DMS153 treated with DMSO at 0.1 percent for 48 hours (cell line): ENCODE results near the gene NRG2.

Experiments used
- DNase-seq: peaks from one replicate; lab custom pipeline; 2025; ENCODE audit not compliant: unreplicated experiment; lab: John Stamatoyannopoulos, UW

Gene NRG2

DNA sequence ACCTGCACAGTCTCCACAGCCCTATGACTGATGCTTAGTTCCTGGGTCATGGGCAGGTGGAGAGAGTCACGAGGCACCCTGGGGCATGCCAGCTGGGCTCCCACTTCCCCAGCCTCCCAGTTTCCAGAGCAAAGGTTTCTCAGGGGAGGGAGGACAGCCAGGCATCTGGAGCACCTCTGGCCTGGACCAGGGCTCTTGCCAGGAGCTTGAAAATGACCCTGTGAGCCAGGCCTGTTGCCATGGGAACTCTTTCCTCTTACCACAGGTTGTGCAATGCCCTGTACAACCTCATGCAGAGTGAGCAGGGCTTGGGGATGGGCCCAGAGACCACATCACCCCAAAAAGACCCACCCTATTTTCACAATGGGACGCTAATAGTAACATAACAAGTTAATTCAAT, 134.3 kb downstream of the NRG2 start:
- DNase-seq = no peak

DNA sequence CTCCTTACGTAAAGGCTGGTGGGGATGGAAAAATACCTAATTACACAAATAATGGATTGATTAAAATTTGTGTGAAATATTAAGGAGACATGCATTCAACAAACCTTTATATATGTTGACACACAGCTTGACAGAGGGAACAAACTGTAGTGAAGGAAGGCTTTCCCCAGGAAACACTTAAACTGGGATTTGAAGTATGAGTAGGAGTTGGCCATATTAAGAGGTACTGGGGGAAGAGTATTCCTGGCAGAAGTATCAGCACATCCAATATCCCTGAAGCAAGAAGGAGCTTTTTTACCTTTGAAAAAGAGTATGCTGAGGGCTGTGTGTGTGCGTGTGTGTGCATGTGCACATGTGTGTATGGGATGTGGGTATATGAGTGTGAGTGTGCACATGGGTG, 136.4 kb downstream of the NRG2 start:
- no peak for DNase-seq

DNA sequence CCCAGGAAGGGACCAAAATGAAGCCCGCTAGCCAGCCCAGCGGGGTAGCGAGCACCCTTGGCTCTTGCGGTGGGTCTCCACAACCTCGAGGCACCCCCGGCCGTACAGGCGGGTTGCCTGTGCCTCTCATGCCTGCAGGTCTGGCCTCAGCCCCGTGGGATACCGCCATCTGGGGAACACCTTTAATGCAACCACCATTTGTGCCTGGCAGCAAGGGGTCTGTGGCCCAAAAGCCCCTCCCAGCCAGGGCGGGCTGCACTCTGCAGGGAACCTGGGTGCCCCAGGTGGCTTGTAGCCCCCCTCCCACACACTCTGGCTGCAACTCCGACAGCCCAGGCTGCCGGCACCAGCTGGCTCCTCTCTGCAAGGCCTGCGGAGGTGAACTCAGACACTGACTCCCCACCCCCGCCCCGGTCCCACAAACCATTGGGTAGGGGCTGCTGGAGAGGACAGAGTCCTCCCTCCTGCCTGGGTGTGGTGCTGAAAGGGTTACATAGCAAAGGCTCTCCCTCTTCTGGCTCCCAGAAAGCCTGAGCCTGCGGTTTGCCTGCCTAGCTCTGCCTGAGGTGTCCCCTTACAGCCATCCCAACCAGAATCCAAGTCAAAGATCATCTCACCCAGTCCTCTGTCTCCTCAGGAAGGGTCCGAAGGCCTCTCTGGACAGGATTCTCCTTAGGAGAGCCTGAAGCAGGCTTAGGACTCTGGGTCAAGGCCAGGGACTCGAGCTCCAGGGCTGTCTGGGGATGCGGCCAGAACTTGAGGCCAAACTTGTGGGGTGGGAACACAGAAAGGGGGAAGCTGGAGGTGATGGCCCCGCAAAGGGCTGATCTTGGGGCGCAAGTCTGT, 138.1 kb downstream of the NRG2 start:
- DNase-seq = no peak

DNA sequence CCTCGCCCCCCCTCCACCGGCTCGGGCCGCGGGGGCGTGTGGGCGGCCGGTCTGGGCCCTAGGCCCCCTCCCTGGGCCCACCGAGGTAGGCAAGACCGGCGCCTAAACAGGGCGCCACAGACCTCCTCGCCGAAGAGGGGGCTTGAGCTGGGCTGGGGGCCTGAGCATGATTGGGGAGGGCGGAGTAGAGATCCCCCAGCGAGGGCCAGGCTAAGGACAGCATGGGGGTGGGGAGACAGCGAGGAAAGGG, 138.6 kb downstream of the NRG2 start:
- DNase-seq = no peak

DNA sequence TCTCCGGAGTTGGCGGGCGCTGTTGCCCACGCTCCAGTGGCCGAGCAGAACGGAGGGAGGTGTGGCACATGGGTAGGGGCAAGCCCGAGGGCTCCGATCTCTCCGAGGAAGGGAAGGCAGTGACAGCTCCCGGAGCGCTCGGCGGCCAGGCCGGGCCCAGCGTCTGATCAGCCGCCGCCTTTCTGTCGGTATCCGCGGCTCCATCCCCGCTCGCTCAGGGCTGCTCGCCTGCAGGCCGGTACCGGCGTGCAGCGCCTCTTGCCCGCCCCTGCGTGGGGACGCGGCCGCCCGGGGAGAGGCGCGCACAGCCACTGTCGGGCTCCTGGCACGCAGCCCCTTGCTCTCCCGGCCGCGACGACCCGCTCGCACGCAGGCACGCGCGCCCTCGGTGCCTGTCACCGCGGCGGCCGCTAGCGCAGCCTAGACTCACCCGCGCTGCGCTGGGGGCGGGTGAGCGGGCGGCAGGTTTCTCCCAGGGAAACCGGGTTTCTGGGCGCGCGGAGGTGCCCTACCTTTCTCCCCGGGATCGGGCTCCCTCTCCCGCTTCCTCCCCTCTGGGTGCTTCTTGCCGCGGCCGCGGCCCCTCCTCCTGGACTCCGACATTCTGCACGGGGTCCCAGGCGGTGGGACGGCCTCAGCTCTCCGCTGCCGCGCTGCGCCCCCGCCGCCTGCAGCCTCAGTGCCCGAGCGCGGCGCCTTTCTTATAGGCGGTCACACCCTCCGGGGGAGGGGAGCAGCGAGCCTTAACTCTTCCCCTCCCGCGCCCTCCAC, 139.1 kb downstream of the NRG2 start:
- no peak for DNase-seq

DNA sequence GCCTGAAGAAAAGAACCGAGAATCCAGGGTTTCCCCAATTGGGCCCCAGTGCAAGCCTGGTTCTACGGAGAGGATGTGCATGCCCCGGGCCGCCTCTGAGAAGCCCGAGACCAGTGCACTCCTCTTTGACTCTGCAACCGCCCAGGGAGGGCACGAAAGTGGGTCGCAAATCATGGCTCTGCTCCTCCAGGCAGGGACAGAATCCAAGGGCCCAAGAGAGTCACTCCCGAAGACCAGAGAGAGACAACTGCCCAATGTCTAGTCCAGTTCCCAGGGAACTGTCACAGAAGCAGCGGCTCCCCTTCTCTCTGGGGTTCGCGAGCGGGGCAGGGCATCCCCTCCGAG, 139.7 kb downstream of the NRG2 start:
- DNase-seq = no peak

DNA sequence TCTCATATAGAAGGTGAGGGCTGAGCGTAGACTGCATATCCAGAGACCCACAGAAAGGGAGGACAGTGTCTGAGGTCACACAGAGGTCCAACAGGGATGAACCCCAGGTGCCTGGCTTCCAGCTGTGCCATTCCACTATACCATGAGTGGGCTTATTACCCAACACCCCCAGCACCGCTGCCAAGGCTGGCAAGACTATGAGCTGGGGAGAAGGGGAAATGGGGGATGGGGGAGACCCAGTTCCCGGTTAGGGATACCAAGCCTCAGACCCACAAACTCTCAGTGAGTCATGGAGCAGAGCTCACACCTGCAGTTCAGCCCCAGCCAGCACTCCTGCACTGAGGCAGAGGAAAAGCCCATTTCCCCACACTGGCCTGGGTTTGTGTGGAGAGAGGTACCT, 141.1 kb downstream of the NRG2 start:
- DNase-seq = no peak

DNA sequence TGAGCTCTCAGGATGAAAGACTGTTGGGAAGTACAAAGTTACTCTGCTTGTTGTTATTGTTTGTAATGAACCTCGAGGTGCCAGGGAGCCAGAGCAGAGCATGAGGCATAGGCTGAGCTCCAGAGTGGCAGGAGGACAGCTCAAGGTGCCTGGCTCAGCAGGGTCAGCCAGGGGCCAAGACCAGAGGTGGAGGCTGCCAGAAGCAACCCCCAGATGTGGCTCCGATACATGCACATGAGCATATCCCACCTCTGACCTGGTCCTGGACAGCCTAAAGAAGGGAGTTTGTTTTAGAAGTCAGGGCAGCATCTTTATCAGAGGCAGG, 141.9 kb downstream of the NRG2 start:
- DNase-seq = no peak

DNA sequence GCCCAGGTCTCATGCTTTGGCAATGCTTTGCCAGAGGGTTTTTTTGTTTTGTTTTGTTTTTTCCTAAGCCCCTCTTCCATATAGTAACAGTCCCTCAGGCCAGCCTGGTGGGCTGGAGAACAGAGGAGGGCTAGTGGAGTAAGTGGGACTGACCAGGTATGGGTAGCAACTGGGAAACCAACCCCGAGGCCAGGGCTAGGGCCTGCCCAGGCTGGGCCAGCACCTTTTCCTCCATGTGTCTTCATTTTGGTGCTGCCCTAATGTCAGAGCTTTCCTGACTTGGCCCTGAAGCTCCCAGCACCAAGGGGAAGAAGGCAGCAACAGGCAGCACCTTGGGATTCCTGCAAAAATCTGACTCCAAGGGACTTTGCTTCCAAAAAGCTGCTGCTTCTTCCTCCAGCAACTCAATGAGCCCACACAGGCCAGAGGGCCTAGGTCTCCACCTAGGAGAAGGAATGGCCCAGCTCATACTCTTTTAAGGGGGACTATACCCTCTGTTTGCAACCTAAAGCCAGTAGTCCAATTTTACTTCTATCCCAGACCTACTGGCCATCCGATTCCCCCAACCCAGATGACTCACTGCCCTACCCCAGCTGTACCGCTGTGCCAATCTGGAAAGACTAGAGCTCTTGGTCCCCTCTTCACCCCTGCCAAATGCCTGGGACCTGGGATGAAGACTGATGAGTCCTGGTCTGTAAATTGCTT, 142.4 kb downstream of the NRG2 start:
- no peak for DNase-seq

DNA sequence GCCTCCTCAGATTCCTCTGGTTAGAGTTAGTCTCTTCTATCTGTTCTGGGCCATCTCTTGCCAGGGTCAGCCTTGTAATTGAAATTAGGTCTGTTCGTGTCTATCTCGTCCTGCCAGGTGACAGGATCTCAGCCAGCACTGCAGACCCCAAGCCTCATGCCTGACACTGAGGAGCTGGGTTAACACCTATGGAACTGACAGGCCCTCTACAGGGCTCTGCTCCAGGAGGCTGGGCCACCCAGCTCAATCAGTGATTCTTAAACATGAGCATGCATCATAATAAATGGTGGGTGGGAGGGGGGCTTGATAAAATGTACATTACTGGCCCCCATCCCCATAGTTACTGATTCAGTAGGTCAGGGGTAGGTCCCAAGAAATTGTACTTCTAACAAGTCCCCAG, 144.1 kb downstream of the NRG2 start:
- no peak for DNase-seq

DNA sequence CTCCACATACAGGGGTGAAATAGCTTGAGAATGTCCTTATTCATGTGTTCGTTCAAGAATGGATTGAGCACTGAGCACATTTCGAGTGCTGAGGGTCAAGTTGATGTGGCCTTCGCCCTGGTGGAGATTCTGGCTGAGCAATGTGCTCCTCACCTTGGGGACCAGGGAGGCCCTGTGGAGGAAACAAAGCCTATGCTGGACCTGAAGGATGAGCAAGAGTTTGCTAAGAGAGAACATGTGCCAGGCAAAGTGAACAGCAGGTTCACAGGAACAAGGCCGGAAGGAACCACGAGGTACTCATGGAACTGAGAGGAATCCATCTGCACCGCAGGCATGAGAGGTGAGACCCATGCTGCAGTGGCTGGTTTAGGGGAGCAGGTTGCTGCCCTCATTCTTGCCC, 145.1 kb downstream of the NRG2 start:
- no peak for DNase-seq

DNA sequence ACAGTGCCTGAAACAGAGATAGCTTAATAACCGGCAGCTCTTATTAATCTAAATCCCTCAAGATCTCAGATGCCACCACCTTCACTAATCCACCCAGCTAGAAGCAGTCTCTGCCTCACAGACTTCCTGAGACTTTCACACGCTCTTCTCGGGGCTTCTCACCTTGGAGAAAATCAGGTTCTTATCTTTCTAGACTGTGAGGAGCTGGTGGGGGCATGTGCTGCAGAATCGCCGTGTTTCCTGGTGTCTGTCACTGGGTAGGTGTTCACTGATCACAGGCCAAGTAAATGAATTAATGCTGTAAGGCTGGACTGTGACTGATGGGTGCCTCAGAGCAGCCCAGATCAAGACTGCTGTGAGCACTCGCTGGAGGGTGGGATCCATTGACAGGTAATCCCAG, 145.8 kb downstream of the NRG2 start:
- DNase-seq = no peak

DNA sequence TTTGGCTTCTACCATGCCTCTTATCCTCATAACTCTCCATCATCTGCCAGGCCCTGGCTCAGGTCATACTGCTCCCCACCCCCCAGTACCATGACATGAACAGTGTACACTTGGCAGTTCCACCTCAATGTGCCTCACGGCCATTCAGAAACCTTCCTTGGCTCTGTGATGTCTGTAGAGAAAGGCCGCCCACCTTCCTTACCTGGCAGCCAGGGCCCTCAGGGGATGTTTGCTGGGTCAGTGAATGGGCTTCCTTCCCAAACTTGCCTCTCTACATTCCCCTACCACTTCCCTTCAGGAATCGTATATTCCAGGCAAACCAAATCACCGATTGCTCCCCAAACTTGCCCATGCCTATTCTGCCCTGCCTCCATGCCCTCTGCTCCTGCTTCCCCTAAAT, 146.4 kb downstream of the NRG2 start:
- DNase-seq = no peak

DNA sequence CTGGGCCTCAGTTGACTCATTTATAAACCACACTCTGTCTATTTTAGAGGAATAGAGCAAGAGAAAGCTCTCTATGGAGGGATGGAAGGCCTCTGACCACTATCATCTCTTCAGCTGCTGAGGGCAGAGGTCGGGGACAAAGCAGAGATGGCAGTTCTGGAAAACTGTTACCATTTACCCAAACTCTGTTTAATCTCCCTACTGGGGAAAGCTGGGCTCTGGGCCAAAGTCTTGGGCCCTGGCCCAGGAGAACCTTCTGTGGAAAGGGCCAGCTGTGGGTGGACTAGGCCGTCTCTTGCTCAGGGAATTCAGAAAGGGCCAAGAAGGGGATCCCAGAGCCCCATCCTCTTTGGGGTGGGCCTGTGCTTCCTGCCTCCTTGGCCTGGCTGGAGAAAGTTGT, 147.5 kb downstream of the NRG2 start:
- DNase-seq = no peak

DNA sequence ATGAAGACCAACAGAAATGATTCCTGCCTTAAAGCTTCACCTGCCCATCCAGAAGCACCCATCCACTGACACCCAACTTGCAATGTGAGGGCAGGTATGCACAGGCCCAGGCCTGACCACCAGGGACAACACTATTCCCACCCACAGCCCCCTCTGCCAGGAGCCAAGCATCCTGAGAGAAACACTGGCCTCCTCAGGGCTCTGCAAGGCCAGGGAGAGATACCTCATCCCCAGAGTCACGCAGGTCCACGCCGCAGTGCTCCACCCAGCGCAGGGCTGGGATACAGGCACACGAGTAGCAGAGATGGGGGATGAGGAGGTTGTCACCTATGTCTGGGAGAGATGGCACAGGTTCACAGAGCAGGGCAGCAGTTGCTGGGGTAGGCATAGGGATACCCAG, 148.1 kb downstream of the NRG2 start:
- DNase-seq = no peak

DNA sequence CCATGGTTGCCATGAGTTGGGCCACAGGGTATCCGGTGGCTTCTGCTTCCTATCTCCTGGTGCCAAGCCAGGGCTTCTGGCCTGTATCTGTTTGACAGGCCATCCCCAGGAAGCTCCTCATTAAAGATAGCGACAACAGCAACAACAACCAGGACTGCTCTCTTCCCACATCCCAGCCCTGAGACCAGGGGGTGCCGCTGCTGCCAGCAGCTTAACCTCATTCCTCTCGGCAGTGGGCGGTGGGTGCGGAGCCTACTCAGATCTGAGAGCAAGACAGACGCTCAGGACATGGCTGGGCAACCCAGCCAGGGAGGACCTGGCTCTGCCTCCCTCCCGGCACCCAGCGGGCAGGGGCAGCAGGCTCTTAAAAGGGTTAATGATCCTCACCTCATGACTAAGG, 149.2 kb downstream of the NRG2 start:
- DNase-seq = no peak

DNA sequence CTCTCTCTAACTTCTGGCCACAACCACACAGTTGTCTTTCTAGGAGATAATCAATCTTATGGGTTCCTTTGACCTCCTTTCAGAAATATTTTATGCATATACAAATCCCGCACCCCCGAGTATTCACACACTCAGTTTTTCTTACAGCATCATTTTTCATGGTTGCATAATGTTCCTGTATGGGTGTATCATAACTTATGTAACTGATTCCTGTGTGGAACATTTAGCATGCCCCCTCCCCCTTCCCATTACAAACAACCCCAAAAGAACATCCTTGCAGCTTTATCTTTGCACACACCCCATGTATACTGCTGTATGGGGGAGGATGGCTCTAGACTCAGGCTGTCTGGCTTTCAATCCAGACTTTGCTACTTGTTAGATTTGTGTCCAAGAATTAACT, 153.7 kb downstream of the NRG2 start:
- DNase-seq = no peak

DNA sequence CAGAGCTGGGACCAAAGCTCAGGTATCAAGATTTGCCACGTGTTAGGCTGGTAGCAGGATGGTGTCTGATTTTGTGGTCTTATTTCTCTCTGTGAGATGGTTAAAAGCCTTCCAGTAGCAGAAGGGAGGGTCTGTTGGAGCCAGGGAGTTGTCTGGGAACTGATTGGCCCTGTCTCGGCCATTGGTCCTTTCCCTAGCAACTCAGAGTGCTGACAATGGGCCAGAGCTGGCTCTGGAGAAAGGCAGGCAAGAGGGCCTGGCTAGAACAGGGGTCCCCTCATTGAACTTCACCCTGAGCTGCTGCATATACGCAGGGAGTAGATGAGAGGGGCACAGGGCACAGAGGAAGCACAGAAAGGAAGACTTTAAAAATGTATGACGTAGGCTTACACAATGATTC, 154.7 kb downstream of the NRG2 start:
- DNase-seq = no peak

DNA sequence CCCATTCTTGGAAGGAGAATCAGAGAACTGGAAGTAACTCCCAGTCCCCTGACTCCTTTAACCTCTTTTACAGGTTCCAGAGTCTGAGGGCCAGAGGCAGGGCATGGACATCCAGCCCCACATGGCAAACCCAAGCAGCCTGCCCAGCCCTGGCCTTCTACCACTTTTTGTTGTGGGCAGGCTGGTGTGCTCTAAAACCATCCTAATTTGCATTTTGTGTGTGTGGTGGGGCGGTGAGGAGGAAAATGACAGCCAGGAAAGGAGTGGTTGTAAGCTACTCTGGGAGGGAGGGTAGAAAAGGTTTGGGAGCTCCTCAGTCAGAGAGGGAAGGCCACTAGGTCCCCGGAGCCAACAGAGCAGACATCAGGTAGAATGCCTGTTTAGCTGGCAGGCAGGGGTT, 156.9 kb downstream of the NRG2 start:
- DNase-seq = no peak

DNA sequence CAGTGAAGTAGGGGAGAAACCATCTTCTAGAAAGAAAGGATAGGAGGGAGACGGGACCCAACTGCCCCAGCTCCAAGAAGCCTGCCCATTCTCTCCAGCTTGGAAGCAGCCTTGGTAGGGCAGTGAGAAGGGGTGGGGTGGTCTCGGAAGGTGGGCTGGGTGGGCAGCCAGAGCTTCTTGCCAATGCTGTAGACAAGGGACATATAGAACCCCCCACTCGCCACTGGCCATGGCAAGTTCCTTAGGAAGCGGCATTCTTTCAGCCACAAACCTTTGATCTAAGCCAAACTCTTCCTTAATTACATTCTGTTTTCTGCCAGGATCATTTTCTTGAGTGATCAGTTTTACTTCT, 157.3 kb downstream of the NRG2 start:
- no peak for DNase-seq

DNA sequence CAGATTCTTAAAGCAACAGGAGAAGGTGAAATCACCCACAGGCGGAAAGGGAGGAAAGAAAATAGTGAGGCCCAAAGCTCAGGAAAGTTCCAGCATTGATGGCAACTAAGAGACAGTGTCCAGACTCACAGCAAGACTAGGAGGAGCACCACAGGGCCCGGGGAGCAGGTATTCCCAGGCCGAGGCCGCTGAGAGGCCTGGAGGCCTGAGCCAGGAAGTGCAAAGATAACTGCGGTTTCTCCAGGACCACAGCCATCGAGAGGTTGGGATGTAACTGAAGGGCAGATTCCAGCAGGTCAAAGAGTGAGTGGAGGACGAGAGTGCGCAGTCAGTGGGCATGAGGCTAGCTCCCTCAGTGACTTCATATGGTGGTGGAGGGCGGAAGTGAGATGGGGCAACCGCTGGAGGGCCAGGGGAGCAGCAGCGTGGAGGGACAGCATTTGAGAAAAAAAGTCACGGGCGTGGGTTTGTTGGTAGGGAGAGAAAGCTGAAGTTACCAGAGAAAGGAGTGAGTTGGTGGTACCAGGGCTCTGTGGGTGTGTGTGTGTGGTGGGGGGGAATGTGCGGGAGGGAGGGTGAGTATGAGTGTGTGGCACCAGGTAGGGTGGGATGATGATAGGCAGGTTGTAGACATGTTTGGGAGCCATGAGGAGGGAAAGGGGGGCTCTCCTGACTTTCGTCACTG, 157.8 kb downstream of the NRG2 start:
- DNase-seq = no peak

DNA sequence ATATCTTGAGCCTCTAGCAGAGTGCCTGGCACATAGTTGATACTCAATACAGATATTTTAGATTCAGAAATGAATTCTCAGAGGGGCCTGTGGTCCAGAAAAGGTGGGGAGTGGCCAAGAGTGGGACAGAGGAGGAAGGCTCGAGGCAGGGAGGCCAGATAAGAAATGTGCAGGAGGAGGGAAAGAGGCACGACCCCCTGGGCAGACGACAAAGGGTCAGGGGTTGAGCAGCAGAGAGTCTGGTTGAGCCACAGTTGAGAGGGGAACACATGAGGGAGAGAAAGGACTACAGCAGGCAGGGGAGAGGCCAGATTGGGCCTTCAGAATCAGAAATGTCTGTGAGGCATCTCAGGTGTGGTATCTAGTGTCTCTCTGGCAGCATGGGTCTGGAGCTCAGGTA, 158.4 kb downstream of the NRG2 start:
- no peak for DNase-seq
